ENCODE measurements around the gene PLCH1.

GRCh38 chr3:155517903-155518302, 227.0 kb downstream of the PLCH1 start:
- TF ChIP-seq CTCF (CRISPR knock-in tag; IDR thresholded peaks at IDR 0.05) (no peak), ZNF12 (CRISPR knock-in tag; IDR thresholded peaks at IDR 0.05) (no peak), ZNF160 (CRISPR knock-in tag; IDR thresholded peaks at IDR 0.05) (no peak), ZNF274 (CRISPR knock-in tag; IDR thresholded peaks at IDR 0.05) (no peak), TFE3 (CRISPR knock-in tag; IDR thresholded peaks at IDR 0.05) (no peak)

Data from HepG2 (cell line).